Caco-2 (cell line): ENCODE data around the gene FAM221A. TPM values are rescaled to one million over a fixed set of nuclear protein-coding genes. Genes with fewer than 3 reads are reported as not detected.
A peak's percentile ranks its signal among the peaks of the same experiment; 100 is the strongest.

Experiments
- BruUV-seq: library from RNA; stranded (reverse); fragments of 400-500 nt; replicated peaks from 2 replicates; lab custom pipeline; 2021; lab: Mats Ljungman, UMichigan
- CTCF ChIA-PET: fragments of 300-600 bp; sonication (Branson Sonifier 250); formaldehyde crosslinking; loops from one replicate; lab custom pipeline; 2022; ENCODE audit warnings: antibody characterized with exemption; lab: Charles Lee
- POLR2A ChIA-PET: fragments of 300-600 bp; sonication (Branson Sonifier 250); formaldehyde crosslinking; loops from one replicate; lab custom pipeline; 2022; ENCODE audit warnings: antibody characterized with exemption; lab: Charles Lee
- DNase-seq, 2 experiments: peaks; one replicate each; pipeline versions ENCODE4 v3.0.0 to v3.0.0-alpha.2; 2020 to 2022
- H3K27me3 ChIP-seq: replicated peaks from 2 replicates; pipeline ENCODE4 v1.6.0; 2011; ENCODE audit warnings: low read length; ENCODE audit not compliant: control insufficient read depth, insufficient read depth
- H3K36me3 ChIP-seq: 2 replicates; pipeline ENCODE4 v1.5.1; 2011; ENCODE audit warnings: low read length; ENCODE audit not compliant: control insufficient read depth, insufficient read depth
- H3K4me1 ChIP-seq: fragments of 250-450 bp; sonication (Bioruptor Pico); 2 replicates; pipeline ENCODE4 v1.5.1; 2020; ENCODE audit warnings: mild to moderate bottlenecking
- H3K4me3 ChIP-seq: 2 replicates; pipeline ENCODE4 v1.5.1; 2011; ENCODE audit warnings: low read depth, mild to moderate bottlenecking, control low read depth, low read length
- H3K9me3 ChIP-seq: fragments of 250-450 bp; sonication (Bioruptor Pico); 2 replicates; pipeline ENCODE4 v1.5.1; 2020; ENCODE audit warnings: mild to moderate bottlenecking, moderate library complexity
- H3K27ac Mint-ChIP-seq: one replicate; pipeline ENCODE4 v1.8.0; 2022; ENCODE audit warnings: mixed read lengths; ENCODE audit not compliant: unreplicated experiment
- H3K27me3 Mint-ChIP-seq: one replicate; pipeline ENCODE4 v1.8.0; 2022; ENCODE audit warnings: mixed read lengths; ENCODE audit not compliant: insufficient read depth, unreplicated experiment
- H3K36me3 Mint-ChIP-seq: one replicate; pipeline ENCODE4 v1.8.0; 2022; ENCODE audit warnings: mild to moderate bottlenecking, mixed read lengths; ENCODE audit not compliant: insufficient read depth, unreplicated experiment
- H3K4me1 Mint-ChIP-seq: one replicate; pipeline ENCODE4 v1.8.0; 2022; ENCODE audit warnings: low read depth, mixed read lengths; ENCODE audit not compliant: unreplicated experiment
- H3K4me3 Mint-ChIP-seq: one replicate; pipeline ENCODE4 v1.8.0; 2022; ENCODE audit warnings: mild to moderate bottlenecking, moderate library complexity, mixed read lengths; ENCODE audit not compliant: unreplicated experiment
- H3K9me3 Mint-ChIP-seq: one replicate; pipeline ENCODE4 v1.8.0; 2022; ENCODE audit warnings: mixed read lengths; ENCODE audit not compliant: unreplicated experiment
- CTCF ChIP-seq, 2 experiments: fragments of 200-600 bp in 1 of 2; IDR thresholded peaks; 1 replicate in 1 of 2; 2 replicates in 1 of 2; pipeline versions ENCODE4 v1.5.1 to v1.8.0; 2011 to 2022; ENCODE audit warnings: antibody characterized with exemption in 1 of 2, control low read depth in 1 of 2, inconsistent platforms in 1 of 2, low read depth in 1 of 2, low read length in 1 of 2, mild to moderate bottlenecking in 1 of 2, moderate library complexity in 1 of 2; ENCODE audit not compliant: insufficient read depth in 1 of 2, severe bottlenecking in 1 of 2, unreplicated experiment in 1 of 2
- intact Hi-C: fragments of 100-400 bp; cut with micrococcal nuclease; formaldehyde crosslinking; loops from one replicate; pipeline ENCODE4 v1.10.0; 2022; ENCODE audit not compliant: unreplicated experiment
- total RNA-seq: library from RNA; stranded (reverse); gene quantifications from 2 replicates; pipeline ENCODE4 v1.2.3, GENCODE V29; 2022

The FAM221A gene
- total RNA-seq, 1 experiment from 2014 or later = 19.1 TPM

- BruUV-seq = no TSS peak
Measured at GRCh38 chr7:23693224-23693623, 13.2 kb downstream of the FAM221A start.

GRCh38 chr7:23696916-23697441 is 17.0 kb downstream of the FAM221A start:
- no peaks in the 10 kb centered on the region for H3K27me3 ChIP-seq
- H3K27ac Mint-ChIP-seq = peak overlapping the region; percentile 26
- H3K36me3 Mint-ChIP-seq = peaks cover 25% of the 10 kb centered on the region
- peaks cover 8% of the 10 kb centered on the region for H3K4me1 Mint-ChIP-seq
- H3K4me3 Mint-ChIP-seq = no peak overlapping the region
- H3K9me3 Mint-ChIP-seq = no peaks in the 10 kb centered on the region
- intact Hi-C loops = loop anchor here (1.0 kb wide), 3 partner anchors 15 to 150 kb away; no protein-coding TSS in a partner anchor
- H3K4me1 ChIP-seq = peaks cover 4% of the 10 kb centered on the region; the same call in 1 of the 2 replicates
- no peaks in the 10 kb centered on the region for H3K36me3 ChIP-seq
- ChIA-PET POLR2A (interaction anchor here (0.6 to 0.7 kb wide), 2 partner anchors 10 to 13 kb away, joined by 4 to 5 read pairs; partner anchors contain the start of gene STK31), CTCF (interaction anchor here (0.6 to 3.0 kb wide), 11 partner anchors 10 to 1527 kb away, joined by 3 to 28 read pairs (median 3); partner anchors contain the start of genes FAM221A and STK31)
- H3K27me3 Mint-ChIP-seq = no peaks in the 10 kb centered on the region
- DNase-seq = peak; percentile 81 to 82
- BruUV-seq = no TSS peak
- H3K9me3 ChIP-seq = no peaks in the 10 kb centered on the region
- H3K4me3 ChIP-seq = no peak overlapping the region
- peak; percentile 76 to 82 for TF ChIP-seq CTCF (IDR thresholded peaks at IDR 0.05; ENCODE audit: insufficient read depth in 1 of 2, low read depth in 1 of 2, low read length in 1 of 2, severe bottlenecking in 1 of 2, unreplicated experiment in 1 of 2)

More at GRCh38 chr7:23693224-23693623, 13.2 kb downstream of the FAM221A start:
- no peak overlapping the region for H3K4me3 ChIP-seq
- H3K9me3 ChIP-seq = no peaks in the 10 kb centered on the region
- no peak overlapping the region for H3K4me3 Mint-ChIP-seq
- DNase-seq = no peak
- H3K27ac Mint-ChIP-seq = no peak overlapping the region
- no peak for TF ChIP-seq CTCF (IDR thresholded peaks at IDR 0.05; ENCODE audit: insufficient read depth in 1 of 2, low read depth in 1 of 2, low read length in 1 of 2, severe bottlenecking in 1 of 2, unreplicated experiment in 1 of 2)
- POLR2A ChIA-PET = no interaction called here
- CTCF ChIA-PET = no interaction called here
- intact Hi-C loops = no loop called here
- peaks cover 31% of the 10 kb centered on the region for H3K36me3 Mint-ChIP-seq
- H3K27me3 Mint-ChIP-seq = no peaks in the 10 kb centered on the region
- H3K9me3 Mint-ChIP-seq = no peaks in the 10 kb centered on the region
- H3K4me1 ChIP-seq = peaks cover 4% of the 10 kb centered on the region; the same call in 1 of the 2 replicates
- H3K36me3 ChIP-seq = no peaks in the 10 kb centered on the region; the same call in 1 of the 2 replicates
- H3K4me1 Mint-ChIP-seq = peaks cover 8% of the 10 kb centered on the region
- H3K27me3 ChIP-seq = no peaks in the 10 kb centered on the region

GRCh38 chr7:23698822-23699221 is 18.8 kb downstream of the FAM221A start:
- CTCF ChIA-PET = interaction anchor here (0.6 to 3.0 kb wide), 2 partner anchors 11 to 145 kb away, joined by 7 to 28 read pairs; partner anchors contain the start of gene STK31
- no peak for DNase-seq
- Histone ChIP-seq H3K9me3 (no peaks in the 10 kb centered on the region), H3K27me3 (no peaks in the 10 kb centered on the region), H3K36me3 (no peaks in the 10 kb centered on the region), H3K4me3 (no peak overlapping the region), H3K4me1 (peaks cover 4% of the 10 kb centered on the region; the same call in 1 of the 2 replicates)
- POLR2A ChIA-PET = no interaction called here
- no peak for TF ChIP-seq CTCF (IDR thresholded peaks at IDR 0.05; ENCODE audit: insufficient read depth in 1 of 2, low read depth in 1 of 2, low read length in 1 of 2, severe bottlenecking in 1 of 2, unreplicated experiment in 1 of 2)
- intact Hi-C loops = no loop called here
- Mint-ChIP-seq H3K4me1 (peaks cover 8% of the 10 kb centered on the region), H3K27me3 (no peaks in the 10 kb centered on the region), H3K4me3 (no peak overlapping the region), H3K9me3 (no peaks in the 10 kb centered on the region), H3K36me3 (peaks cover 31% of the 10 kb centered on the region), H3K27ac (no peak overlapping the region)
- no TSS peak for BruUV-seq
